HepG2 (cell line): ENCODE data around the gene AKR7A2. TPM values are rescaled to one million over a fixed set of nuclear protein-coding genes. Genes with fewer than 3 reads are reported as not detected.
A peak's percentile ranks its signal among the peaks of the same experiment; 100 is the strongest.

Experiments
- ATAC-seq: fragments of 200-7000 bp; cut with Tn5 transposase; 3 replicates; pipeline ENCODE4 v1.9.1; 2020; ENCODE audit warnings: mild to moderate bottlenecking, moderate library complexity
- BruUV-seq: library from RNA; stranded (reverse); fragments of 400-500 nt; replicated peaks from 2 replicates; lab custom pipeline; 2021; lab: Mats Ljungman, UMichigan
- CTCF ChIA-PET: fragments of 300-600 bp; formaldehyde crosslinking; extraction: SDS; loops from one replicate; lab custom pipeline; 2021; ENCODE audit warnings: low total read pairs, inconsistent platforms, low intra/inter-chr PET ratio; lab: Yijun Ruan, JAX
- POLR2A ChIA-PET: fragments of 350-600 bp; sonication (Branson Sonifier 250); formaldehyde crosslinking; loops from one replicate; lab custom pipeline; 2020; ENCODE audit warnings: antibody characterized with exemption, inconsistent platforms; lab: Yijun Ruan, JAX
- DNase-seq: peaks from one replicate; pipeline ENCODE4 v3.0.0-alpha.2; 2015; ENCODE audit warnings: low spot score
- FAIRE-seq: peaks from 3 replicates; lab custom pipeline; 2011; peaks lifted over from hg19 to GRCh38; lab: Jason Lieb, UNC
- H2AFZ ChIP-seq: one replicate; pipeline ENCODE4 v1.6.1; 2011; ENCODE audit warnings: low read length, inconsistent platforms
- H3K27ac ChIP-seq: fragments of 300-600 bp; 3 replicates; pipeline ENCODE4 v1.8.0; 2011; ENCODE audit warnings: mixed run types, mild to moderate bottlenecking, mixed read lengths, low read length, inconsistent platforms; ENCODE audit not compliant: insufficient read depth; ENCODE audit errors: extremely low read length
- H3K27me3 ChIP-seq, 2 experiments: fragments of 200-600 bp in 1 of 2; 2 replicates in 1 of 2; 3 replicates in 1 of 2; pipeline versions ENCODE4 v1.6.0 to v1.8.0; 2011; ENCODE audit warnings: low read length in 2 of 2, mild to moderate bottlenecking in 2 of 2, moderate library complexity in 2 of 2, inconsistent platforms in 1 of 2; ENCODE audit not compliant: insufficient read depth in 2 of 2, control insufficient read depth in 1 of 2
- H3K36me3 ChIP-seq, 2 experiments: fragments of 200-600 bp in 1 of 2; replicated peaks in 1 of 2; 2 replicates in 1 of 2; 3 replicates in 1 of 2; pipeline versions ENCODE4 v1.5.1 to v1.8.0; 2011; ENCODE audit warnings: low read length in 2 of 2, inconsistent platforms in 1 of 2; ENCODE audit not compliant: insufficient read depth in 2 of 2, control insufficient read depth in 1 of 2
- H3K4me1 ChIP-seq: 2 replicates; pipeline ENCODE4 v1.5.1; 2012; ENCODE audit warnings: low read length, inconsistent platforms; ENCODE audit not compliant: insufficient read depth
- H3K4me2 ChIP-seq: 2 replicates; pipeline ENCODE4 v1.6.0; 2011; ENCODE audit warnings: low read depth, low read length, inconsistent platforms
- H3K4me3 ChIP-seq, 3 experiments: fragments of 200-600 bp in 1 of 3; sonication (generic), shearing (Covaris generic) in 1 of 3; replicated peaks in 1 of 3; 2 replicates each; pipeline ENCODE4 v1.5.1; 2011 to 2016; ENCODE audit warnings: low read length in 3 of 3, inconsistent platforms in 2 of 3, low read depth in 2 of 3, mild to moderate bottlenecking in 2 of 3, control low read depth in 1 of 3, mixed read lengths in 1 of 3; ENCODE audit not compliant: insufficient read depth in 1 of 3
- H3K79me2 ChIP-seq: one replicate; pipeline ENCODE4 v1.6.1; 2011; ENCODE audit warnings: low read length, inconsistent platforms; ENCODE audit not compliant: insufficient read depth
- H3K9ac ChIP-seq: 2 replicates; pipeline ENCODE4 v1.6.0; 2011; ENCODE audit warnings: mild to moderate bottlenecking, low read depth, low read length, inconsistent platforms; ENCODE audit not compliant: insufficient read depth
- H3K9me3 ChIP-seq: 2 replicates; pipeline ENCODE4 v1.5.1; 2012; ENCODE audit warnings: mild to moderate bottlenecking, low read length
- H4K20me1 ChIP-seq: 2 replicates; pipeline ENCODE4 v1.6.0; 2011; ENCODE audit warnings: inconsistent platforms, mild to moderate bottlenecking, low read length, moderate library complexity; ENCODE audit not compliant: insufficient read depth
- AGO2 ChIP-seq: fragments of 200-400 bp; formaldehyde crosslinking; optimal IDR thresholded peaks from 2 replicates; pipeline ENCODE3; 2017; ENCODE audit warnings: mild to moderate bottlenecking, low read depth, low read length, moderate library complexity
- ATAD3A ChIP-seq: sonication (generic); formaldehyde crosslinking; IDR thresholded peaks from 2 replicates; pipeline ENCODE4 v1.4.0; 2020; ENCODE audit warnings: missing genetic modification reagents
- HNRNPL ChIP-seq: fragments of 200-400 bp; formaldehyde crosslinking; IDR thresholded peaks from 2 replicates; pipeline ENCODE4 v1.6.1; 2017; ENCODE audit warnings: mild to moderate bottlenecking, low read depth, low read length
- MYC ChIP-seq: sonication (generic); formaldehyde crosslinking; IDR thresholded peaks from 2 replicates; pipeline ENCODE4 v1.9.0; 2021; ENCODE audit warnings: missing genetic modification reagents, borderline replicate concordance
- NR2F2 ChIP-seq: IDR thresholded peaks from 2 replicates; pipeline ENCODE4 v1.6.1; 2012; ENCODE audit warnings: low read depth, inconsistent platforms, borderline replicate concordance
- REPIN1 ChIP-seq: sonication (generic); formaldehyde crosslinking; IDR thresholded peaks from 2 replicates; pipeline ENCODE4 v1.8.0; 2022; ENCODE audit warnings: missing genetic modification reagents, low read depth, mild to moderate bottlenecking, borderline replicate concordance
- SRSF4 ChIP-seq: fragments of 200-400 bp; formaldehyde crosslinking; IDR thresholded peaks from one replicate; pipeline ENCODE4 v1.6.1; 2018; ENCODE audit warnings: mild to moderate bottlenecking, low read depth, low read length, moderate library complexity; ENCODE audit not compliant: poor library complexity, severe bottlenecking
- SRY ChIP-seq: sonication (generic); formaldehyde crosslinking; IDR thresholded peaks from 2 replicates; pipeline ENCODE4 v1.8.0; 2022; ENCODE audit warnings: mild to moderate bottlenecking, missing genetic modification reagents
- STAG1 ChIP-seq: sonication (generic); formaldehyde crosslinking; IDR thresholded peaks from 2 replicates; pipeline ENCODE4 v1.4.0; 2020; ENCODE audit warnings: missing genetic modification reagents
- ZFP41 ChIP-seq: sonication (generic); formaldehyde crosslinking; IDR thresholded peaks from 2 replicates; pipeline ENCODE4 v1.4.0; 2020; ENCODE audit warnings: mild to moderate bottlenecking, missing genetic modification reagents, borderline replicate concordance
- WGBS: methylation state at CpG from one replicate; pipeline ENCODE4 v1.1.6; 2017; ENCODE audit warnings: low lambda C conversion rate; 5-methylcytosine and 5-hydroxymethylcytosine counted together
- in situ Hi-C: cut with HindIII; loops from 2 replicates; pipeline ENCODE4 v1.10.0; 2017; ENCODE audit warnings: low pct_unique_long_range_greater_than_20kb; ENCODE audit not compliant: extremely low pct_ligation_motif_present
- intact Hi-C: fragments of 100-400 bp; cut with micrococcal nuclease; formaldehyde crosslinking; loops from one replicate; pipeline ENCODE4 v1.10.0; 2022; ENCODE audit not compliant: unreplicated experiment
- polyA plus RNA-seq, 8 experiments: library from polyadenylated mRNA; depleted of rRNA in 3 of 8; stranded (reverse) in 7 of 8; unstranded in 1 of 8; fragments of >200 nt; fragmentation: Illumina TruSeq in 4 of 8; extraction: Trizol in 4 of 8; gene quantifications; 2 replicates each; pipeline versions ENCODE4 v1.2.1 to v1.2.3, GENCODE V29; 2011 to 2016; ENCODE audit warnings: low read depth in 4 of 8, missing spikeins in 1 of 8, mixed read lengths in 1 of 8; ENCODE audit not compliant: insufficient read depth in 1 of 8
- total RNA-seq, 5 experiments: library from RNA; depleted of rRNA; stranded (reverse); fragments of >200 nt; fragmentation: Illumina TruSeq; extraction: Trizol; gene quantifications; 2 replicates each; pipeline ENCODE4 v1.2.3, GENCODE V29; 2016; ENCODE audit warnings: low read depth in 1 of 5
- TF ChIP-seq, protein P1 (sequence below): sonication (generic); IDR thresholded peaks from 2 replicates; pipeline ENCODE4 v1.6.1; 2016; ENCODE audit warnings: low read depth, borderline replicate concordance
- TF ChIP-seq, protein P2 (sequence below): sonication (generic); formaldehyde crosslinking; IDR thresholded peaks from 2 replicates; pipeline ENCODE4 v1.4.0; 2020; ENCODE audit warnings: missing genetic modification reagents, mild to moderate bottlenecking, borderline replicate concordance
- TF ChIP-seq, protein P3 (sequence below): sonication (generic); formaldehyde crosslinking; IDR thresholded peaks from 2 replicates; pipeline ENCODE4 v1.5.1; 2020; ENCODE audit warnings: mild to moderate bottlenecking, missing genetic modification reagents, moderate library complexity

The AKR7A2 gene
- total and polyA plus RNA-seq, 2 of the 13 experiments (the other 11 are each of a cell fraction or from before 2014, with no cell fraction given), result 45.2 to 75.6 TPM

DNA sequence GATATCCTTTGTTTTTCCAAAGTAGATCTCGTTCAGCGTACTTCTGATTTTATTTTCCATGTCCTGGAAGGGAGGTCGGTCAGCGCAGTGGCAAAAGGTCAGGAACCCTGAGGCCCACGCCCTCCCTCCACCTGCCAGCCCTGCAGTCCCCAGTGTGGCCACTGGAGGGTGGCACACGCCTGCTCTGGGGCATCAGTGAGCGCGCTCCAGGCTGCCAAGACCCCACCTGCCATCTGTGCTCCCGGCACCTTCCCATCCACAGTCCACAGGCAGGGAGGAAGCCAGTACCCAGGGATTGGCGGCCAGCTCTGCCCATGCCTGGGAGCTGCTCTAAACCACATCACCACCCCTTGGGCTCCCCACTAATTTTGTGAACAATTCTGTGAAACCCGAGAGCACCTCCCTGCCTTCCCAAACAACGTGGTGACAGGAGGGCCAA lies 32.4 kb upstream of the AKR7A2 start (continued):
- TF ChIP-seq, protein P1, sequence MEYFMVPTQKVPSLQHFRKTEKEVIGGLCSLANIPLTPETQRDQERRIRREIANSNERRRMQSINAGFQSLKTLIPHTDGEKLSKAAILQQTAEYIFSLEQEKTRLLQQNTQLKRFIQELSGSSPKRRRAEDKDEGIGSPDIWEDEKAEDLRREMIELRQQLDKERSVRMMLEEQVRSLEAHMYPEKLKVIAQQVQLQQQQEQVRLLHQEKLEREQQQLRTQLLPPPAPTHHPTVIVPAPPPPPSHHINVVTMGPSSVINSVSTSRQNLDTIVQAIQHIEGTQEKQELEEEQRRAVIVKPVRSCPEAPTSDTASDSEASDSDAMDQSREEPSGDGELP, result peak; percentile 20; the same call in 1 of the 2 replicates
- peak; percentile 65; the same call in 1 of the 2 replicates for TF ChIP-seq HNRNPL
- TF ChIP-seq MYC (CRISPR knock-in tag), result peak; percentile 43; the same call in 1 of the 2 replicates
- peak; percentile 95 for TF ChIP-seq STAG1 (CRISPR knock-in tag)

DNA sequence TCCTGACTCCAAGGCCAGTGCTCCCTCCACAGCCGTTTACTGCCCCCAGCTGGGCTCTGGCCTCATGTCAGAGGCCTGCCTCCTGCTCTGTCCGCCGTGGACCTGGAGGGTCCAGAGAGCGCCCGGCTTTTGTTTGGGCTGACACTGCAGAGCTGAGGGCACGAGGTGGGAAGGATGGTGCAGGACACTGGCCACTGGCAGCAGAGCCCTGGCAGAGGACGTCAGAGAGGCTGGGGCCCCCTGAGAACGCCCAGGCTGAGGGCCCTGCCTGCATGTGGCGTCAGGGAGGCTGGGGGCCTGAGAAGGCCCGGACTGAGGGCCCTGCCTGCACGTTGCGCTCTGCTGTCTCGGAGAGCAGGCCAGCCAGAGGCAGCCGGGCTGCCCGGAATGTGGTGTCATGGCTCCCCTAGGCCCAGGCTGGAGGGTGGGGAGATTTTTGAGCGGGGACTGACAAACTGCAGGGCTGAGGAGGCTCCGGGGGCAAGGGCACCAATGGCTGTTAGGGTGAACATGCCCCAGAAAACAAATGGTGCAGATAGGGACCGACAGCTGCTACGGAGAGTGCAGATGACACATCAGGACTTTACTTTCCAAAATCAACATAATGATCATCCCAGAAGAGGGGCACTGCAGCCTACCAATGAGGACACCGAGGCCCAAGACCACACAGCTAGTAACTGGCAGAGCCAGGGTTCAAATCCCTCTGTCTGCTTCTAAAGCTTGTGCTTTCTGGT lies 31.8 kb upstream of the AKR7A2 start:
- Histone ChIP-seq H3K4me2 (no peak overlapping the region), H3K27ac (no peak overlapping the region), H3K36me3 (peaks cover 28 to 35% of the 10 kb centered on the region in 2 experiments; a peak in 4 of 5 replicates), H3K79me2 (no peaks in the 10 kb centered on the region), H3K9ac (no peak overlapping the region), H2AFZ (no peak overlapping the region), H3K27me3 (no peaks in the 10 kb centered on the region), H3K4me3 (no peak overlapping the region), H3K4me1 (peaks cover 13% of the 10 kb centered on the region), H4K20me1 (no peaks in the 10 kb centered on the region), H3K9me3 (no peaks in the 10 kb centered on the region)
- POLR2A ChIA-PET, result no interaction called here
- BruUV-seq, result no TSS peak
- ATAC-seq (no peak), DNase-seq (no peak), FAIRE-seq (no peak)
- CTCF ChIA-PET, result interaction anchor here (1.1 kb wide), 1 partner anchor 44 kb away, joined by 3 read pairs; no protein-coding TSS in a partner anchor
- intact Hi-C loops (no loop called here), in situ Hi-C loops (loop anchor here (5.0 kb wide), 2 partner anchors 44 to 304 kb away; no protein-coding TSS in a partner anchor)
- WGBS, result 91% methylated on average over 17 of the region's 20 CpGs
- no peak for TF ChIP-seq SRY (CRISPR knock-in tag)
- TF ChIP-seq SRSF4, result no peak
- TF ChIP-seq ATAD3A (CRISPR knock-in tag), result no peak
- TF ChIP-seq NR2F2, result no peak
- TF ChIP-seq, protein P2, sequence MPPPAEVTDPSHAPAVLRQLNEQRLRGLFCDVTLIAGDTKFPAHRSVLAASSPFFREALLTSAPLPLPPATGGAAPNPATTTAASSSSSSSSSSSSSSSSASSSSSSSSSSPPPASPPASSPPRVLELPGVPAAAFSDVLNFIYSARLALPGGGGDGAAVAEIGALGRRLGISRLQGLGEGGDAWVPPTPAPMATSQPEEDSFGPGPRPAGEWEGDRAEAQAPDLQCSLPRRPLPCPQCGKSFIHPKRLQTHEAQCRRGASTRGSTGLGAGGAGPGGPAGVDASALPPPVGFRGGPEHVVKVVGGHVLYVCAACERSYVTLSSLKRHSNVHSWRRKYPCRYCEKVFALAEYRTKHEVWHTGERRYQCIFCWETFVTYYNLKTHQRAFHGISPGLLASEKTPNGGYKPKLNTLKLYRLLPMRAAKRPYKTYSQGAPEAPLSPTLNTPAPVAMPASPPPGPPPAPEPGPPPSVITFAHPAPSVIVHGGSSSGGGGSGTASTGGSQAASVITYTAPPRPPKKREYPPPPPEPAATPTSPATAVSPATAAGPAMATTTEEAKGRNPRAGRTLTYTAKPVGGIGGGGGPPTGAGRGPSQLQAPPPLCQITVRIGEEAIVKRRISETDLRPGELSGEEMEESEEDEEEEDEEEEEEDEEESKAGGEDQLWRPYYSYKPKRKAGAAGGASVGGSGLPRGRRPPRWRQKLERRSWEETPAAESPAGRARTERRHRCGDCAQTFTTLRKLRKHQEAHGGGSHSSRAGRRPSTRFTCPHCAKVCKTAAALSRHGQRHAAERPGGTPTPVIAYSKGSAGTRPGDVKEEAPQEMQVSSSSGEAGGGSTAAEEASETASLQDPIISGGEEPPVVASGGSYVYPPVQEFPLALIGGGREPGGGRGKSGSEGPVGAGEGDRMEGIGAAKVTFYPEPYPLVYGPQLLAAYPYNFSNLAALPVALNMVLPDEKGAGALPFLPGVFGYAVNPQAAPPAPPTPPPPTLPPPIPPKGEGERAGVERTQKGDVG (CRISPR knock-in tag), result 0 out of 2 replicates have a peak, but pooled peaks have one; percentile 7
- peak; percentile 46 for TF ChIP-seq AGO2
- TF ChIP-seq ZFP41 (CRISPR knock-in tag), result no peak
- no peak for TF ChIP-seq REPIN1 (CRISPR knock-in tag)
- TF ChIP-seq, protein P3, sequence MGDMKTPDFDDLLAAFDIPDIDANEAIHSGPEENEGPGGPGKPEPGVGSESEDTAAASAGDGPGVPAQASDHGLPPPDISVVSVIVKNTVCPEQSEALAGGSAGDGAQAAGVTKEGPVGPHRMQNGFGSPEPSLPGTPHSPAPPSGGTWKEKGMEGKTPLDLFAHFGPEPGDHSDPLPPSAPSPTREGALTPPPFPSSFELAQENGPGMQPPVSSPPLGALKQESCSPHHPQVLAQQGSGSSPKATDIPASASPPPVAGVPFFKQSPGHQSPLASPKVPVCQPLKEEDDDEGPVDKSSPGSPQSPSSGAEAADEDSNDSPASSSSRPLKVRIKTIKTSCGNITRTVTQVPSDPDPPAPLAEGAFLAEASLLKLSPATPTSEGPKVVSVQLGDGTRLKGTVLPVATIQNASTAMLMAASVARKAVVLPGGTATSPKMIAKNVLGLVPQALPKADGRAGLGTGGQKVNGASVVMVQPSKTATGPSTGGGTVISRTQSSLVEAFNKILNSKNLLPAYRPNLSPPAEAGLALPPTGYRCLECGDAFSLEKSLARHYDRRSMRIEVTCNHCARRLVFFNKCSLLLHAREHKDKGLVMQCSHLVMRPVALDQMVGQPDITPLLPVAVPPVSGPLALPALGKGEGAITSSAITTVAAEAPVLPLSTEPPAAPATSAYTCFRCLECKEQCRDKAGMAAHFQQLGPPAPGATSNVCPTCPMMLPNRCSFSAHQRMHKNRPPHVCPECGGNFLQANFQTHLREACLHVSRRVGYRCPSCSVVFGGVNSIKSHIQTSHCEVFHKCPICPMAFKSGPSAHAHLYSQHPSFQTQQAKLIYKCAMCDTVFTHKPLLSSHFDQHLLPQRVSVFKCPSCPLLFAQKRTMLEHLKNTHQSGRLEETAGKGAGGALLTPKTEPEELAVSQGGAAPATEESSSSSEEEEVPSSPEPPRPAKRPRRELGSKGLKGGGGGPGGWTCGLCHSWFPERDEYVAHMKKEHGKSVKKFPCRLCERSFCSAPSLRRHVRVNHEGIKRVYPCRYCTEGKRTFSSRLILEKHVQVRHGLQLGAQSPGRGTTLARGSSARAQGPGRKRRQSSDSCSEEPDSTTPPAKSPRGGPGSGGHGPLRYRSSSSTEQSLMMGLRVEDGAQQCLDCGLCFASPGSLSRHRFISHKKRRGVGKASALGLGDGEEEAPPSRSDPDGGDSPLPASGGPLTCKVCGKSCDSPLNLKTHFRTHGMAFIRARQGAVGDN (CRISPR knock-in tag), result peak; percentile 10; the same call in 1 of the 2 replicates
